Germinal center (tissue), 1 donor: ENCODE measurements around the gene SEPTIN5.
"Not testable (repeated sequence)": the region's sequence is repeated elsewhere in the genome, so short reads cannot be mapped to it uniquely, and the experiment has no call there.

Source experiments
- DNase-seq: peaks from one replicate; pipeline ENCODE4 v3.0.0; 2012; ENCODE audit warnings: mixed read lengths, low spot score

The SEPTIN5 gene

DNA sequence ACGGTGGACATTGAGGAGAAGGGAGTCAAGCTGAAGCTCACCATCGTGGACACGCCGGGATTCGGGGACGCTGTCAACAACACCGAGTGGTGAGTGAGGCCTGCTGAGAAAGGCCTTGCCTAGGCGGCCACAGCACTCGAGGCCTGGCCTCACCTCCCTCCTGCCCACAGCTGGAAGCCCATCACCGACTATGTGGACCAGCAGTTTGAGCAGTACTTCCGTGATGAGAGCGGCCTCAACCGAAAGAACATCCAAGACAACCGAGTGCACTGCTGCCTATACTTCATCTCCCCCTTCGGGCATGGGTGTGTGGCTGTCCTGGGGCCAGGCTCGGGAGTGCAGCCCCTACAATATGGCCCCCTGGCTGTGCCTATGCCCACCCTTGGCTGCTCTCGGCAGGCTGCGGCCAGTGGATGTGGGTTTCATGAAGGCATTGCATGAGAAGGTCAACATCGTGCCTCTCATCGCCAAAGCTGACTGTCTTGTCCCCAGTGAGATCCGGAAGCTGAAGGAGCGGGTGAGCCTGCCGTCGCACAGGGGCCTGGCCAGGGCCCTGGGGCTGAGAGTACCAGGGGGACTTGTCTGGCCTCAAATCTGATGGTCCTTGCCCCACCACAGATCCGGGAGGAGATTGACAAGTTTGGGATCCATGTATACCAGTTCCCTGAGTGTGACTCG, 6.0 kb downstream of the SEPTIN5 start:
- DNase-seq: no peak

DNA sequence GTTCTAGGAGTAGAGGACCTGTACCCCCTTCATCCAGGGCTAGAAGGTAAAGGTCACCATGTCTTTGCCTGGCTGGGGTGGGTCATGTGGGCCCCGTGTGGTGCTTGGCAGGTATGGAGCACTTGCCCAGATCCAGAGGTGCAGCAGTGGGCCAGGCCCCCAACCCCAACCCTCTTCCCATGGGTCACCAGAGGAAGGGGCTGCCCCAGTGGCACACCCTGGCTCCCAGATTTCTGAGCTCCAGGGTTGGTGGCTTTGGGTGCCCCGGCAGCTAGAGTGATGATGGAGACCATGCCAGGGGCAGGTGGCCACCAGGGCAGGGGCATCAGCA, 6.7 kb downstream of the SEPTIN5 start:
- DNase-seq: no peak

DNA sequence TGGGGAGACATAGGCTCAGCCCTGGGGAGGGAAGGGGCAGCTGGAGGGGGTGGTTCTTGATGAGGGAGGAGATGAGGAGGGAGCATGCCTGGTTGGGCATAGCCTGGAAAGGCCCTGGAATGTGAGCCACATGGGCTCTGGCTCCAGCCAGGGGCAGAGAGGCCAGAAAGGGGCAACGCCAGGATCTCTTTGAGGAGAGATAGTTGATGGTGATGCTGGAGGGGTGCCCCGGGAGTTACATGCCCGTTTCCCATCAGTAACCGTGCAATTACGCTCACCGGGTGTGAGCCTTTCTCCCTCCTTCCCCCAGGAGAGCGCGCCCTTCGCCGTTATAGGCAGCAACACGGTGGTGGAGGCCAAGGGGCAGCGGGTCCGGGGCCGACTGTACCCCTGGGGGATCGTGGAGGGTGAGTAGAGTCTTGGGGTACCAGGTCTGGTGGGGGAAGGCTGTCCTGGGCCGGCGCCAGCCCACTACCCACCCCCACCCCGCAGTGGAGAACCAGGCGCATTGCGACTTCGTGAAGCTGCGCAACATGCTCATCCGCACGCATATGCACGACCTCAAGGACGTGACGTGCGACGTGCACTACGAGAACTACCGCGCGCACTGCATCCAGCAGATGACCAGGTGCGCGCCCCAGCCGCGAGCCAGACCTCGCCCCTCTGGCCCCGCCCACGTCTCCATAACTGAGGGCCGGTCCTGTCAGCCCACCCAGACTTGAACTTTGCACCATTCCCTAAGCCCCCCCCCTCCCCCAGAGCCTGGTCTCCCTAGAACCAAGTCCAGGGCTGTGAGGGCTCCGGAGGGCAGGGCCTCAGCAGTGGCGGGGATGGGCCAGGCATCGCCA, 7.3 kb downstream of the SEPTIN5 start:
- no peak for DNase-seq

DNA sequence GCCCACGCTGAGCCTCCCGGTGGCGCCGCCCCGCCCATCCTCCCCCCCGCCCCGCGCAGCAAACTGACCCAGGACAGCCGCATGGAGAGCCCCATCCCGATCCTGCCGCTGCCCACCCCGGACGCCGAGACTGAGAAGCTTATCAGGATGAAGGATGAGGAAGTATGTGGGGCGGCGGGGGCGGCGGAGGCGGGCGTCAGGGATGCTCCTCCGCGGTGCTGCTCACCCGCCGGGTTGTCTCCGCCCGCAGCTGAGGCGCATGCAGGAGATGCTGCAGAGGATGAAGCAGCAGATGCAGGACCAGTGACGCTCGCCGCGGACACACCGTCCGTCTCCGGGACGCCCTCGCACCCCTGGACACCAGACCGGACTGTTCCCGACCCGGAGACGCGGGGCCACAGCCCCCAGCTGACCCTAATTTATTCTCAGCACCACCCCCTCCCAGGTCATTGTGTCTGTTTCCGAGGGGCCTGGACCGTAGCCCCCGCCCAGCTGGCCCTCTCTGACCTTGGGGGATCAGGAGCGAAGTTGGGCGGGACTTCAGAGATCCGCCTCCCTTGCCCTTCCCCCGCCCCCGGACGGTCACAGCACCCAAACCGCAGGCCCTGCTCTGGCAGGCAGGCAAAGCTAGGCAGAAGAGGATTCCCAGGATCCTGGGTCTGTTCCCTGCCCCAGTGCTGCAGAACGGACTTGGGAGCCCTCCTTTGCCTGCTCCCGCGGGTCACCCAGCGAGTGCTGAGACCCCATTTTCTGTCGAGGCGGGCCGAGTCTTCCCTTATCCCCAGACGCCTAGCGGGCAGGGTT, 8.1 kb downstream of the SEPTIN5 start:
- DNase-seq: no peak

DNA sequence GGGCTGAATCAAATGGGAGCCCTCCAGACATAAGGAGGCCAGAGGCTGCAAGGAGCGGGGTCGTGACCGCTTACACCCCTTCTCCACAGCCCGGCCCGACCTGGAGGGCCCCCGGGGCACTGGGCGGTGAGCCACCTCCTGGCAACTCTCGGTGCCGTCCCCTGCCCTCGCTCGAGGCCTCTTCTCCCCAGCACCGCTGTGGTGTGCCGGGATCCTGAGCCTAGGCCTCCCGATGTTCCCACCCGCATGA, 8.6 kb downstream of the SEPTIN5 start:
- DNase-seq: no peak

DNA sequence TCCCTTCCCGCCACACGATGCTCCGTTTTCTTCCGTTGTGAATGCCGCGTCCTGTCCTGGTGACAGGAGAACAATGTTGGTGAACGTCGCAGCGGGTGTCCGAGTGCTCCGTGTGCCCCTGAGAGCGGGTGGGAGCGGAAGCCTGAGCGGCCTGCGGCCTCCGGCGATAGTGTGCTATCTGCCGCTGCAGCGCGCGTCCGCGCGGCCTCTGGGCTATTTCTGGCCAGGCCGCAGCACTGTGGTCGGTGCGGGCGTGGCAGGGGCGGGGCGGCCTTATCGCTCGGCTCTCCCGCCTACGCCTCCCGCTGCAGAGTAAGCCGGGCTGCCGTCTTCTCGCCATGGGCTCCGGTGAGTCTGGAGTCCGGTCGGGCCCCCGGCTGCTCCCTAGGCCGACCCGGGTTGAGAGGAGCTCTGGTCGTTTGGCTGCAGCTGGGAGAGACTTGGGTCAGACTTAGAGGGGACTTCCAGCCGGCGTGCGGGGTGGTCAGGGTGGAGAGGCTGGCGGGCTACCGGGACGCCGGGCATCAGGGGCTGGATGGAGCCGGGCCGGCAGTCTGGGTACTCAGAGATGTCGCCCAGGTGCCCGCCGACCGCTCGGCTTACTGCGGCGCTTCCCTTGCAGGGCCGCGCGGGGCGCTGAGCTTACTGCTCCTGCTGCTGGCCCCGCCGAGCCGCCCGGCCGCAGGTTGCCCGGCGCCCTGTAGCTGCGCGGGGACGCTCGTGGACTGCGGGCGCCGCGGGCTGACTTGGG, 9.1 kb downstream of the SEPTIN5 start, which contains the start of gene GP1BB:
Gene GP1BB, plus strand, starts transcription at position 308 of the 751 bp plus-strand sequence. Its CDS starts 31 bp downstream, at position 339.
- no peak for DNase-seq

DNA sequence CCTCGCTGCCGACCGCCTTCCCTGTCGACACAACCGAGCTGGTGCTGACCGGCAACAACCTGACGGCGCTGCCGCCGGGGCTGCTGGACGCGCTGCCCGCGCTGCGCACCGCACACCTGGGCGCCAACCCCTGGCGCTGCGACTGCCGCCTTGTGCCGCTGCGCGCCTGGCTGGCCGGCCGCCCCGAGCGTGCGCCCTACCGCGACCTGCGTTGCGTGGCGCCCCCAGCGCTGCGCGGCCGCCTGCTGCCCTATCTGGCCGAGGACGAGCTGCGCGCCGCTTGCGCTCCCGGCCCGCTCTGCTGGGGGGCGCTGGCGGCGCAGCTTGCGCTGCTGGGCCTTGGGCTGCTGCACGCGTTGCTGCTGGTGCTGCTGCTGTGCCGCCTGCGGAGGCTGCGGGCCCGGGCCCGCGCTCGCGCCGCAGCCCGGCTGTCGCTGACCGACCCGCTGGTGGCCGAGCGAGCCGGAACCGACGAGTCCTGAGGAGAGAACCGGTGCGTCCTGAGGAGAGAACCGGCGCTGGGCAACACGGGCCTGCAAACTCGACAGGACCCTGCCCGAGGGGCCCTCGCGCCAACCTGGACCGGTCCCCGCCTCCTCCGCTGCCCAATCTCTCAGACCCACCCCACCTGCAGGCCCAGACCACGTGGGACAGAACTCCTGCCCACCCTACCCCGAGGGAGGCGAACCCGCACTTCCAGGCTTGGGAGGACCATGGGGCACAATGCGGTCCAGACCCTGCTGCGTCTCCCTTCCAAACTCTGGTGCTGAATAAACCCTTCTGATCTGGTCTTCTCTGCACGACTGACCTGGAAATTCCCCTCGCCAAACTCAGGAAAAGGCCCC, 9.9 kb downstream of the SEPTIN5 start:
- DNase-seq: no peak

DNA sequence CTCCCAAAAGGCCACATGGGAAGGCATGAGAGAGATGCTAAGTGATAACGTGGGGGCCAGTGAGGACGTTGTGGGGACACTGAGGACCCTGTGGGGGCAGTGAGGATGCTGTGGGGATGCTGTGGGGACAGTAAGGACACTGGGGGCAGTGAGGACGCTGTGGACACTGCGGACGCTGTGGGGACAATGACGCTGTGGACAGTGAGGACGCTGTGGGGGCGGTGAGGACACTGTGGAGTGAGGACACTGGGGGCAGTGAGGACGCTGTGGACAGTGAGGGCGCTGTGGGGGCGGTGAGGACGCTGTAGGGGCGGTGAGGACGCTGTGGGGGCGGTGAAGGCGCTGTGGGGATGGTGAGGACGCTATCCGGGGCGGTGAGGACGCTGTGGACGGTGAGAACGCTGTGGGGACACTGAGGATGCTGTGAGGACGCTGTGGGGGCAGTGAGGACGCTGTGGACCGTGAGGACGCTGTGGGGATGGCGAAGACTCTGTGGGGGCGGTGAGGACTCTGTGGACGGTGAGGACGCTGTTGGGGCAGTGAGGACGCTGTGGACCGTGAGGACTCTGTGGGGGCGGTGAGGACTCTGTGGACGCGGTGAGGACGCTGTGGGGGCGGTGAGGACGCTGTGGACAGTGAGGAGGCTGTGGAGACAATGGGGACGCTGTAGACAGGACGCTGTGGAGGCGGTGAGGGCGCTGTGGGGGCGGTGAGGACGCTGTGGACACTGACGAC, 10.8 kb downstream of the SEPTIN5 start:
- no peak for DNase-seq

DNA sequence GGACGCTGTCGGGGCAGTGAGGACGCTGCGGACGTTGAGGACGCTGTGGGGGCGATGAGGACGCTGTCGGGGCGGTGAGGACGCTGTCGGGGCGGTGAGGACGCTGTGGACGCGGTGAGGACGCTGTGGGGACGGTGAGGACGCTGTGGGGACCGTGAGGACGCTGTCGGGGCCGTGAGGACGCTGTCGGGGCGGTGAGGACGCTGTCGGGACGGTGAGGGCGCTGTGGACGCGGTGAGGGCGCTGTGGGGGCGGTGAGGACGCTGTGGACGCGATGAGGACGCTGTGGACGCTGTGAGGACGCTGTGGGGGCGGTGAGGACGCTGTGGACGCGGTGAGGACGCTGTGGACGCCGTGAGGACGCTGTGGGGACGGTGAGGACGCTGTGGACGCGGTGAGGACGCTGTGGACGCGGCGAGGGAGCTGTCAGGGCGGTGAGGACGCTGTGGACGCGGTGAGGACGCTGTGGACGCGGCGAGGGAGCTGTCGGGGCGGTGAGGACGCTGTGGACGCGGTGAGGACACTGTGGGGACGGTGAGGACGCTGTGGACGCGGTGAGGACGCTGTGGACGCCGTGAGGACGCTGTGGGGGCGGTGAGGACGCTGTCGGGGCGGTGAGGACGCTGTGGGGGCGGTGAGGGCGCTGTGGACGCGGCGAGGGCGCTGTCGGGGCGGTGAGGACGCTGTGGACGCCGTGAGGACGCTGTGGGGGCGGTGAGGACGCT, 11.9 kb downstream of the SEPTIN5 start:
- not testable (repeated sequence) for DNase-seq

DNA sequence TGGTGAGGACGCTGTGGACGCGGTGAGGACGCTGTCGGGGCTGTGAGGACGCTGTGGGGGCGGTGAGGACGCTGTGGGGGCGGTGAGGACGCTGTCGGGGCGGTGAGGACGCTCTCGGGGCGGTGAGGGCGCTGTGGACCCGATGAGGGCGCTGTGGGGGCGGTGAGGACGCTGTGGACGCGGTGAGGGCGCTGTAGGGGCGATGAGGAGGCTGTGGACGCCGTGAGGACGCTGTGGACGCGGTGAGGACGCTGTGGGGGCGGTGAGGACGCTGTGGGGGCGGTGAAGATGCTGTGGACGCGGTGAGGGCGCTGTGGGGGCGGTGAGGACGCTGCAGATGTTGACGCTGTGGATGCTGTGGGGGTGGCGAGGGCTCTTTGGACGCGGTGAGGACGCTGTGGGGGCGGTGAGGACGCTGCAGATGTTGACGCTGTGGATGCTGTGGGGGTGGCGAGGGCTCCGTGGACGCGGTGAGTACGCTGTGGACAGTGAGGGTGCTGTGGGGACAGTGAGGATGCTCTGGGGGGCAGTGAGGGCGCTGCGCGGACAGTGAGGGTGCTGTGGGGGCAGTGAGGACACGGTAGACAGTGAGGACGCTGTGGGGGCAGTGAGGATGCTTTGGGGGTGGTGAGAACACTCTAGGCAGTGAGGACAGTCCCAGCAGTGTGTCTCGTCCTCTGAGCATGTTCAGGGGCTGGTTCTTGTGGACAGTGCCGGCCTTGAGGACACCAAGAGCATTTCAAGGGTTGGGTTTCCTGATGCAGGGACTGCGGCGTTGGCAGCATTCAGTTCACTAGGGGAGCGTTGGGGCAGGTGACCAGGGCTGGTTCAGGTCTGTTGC, 13.2 kb downstream of the SEPTIN5 start:
- DNase-seq: no peak

DNA sequence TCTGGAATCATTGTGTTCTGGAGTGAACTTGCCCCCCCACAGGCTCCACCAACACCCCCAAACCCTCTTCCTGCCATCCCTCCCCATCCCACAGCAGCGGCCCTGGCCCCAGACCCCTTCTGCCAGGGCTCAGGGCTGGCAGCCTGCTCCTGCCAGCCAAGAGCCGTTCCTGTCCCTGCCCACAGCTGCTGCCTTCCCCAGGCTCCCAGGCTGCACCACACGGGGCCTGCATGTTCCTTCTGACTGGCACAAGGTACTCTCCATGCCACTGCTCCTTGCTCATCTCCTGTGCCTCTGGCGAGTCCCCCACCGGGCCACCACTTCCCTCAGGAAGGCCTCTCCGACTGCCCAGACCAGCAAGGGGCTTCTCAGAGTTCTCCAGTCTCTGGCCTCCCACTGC, 14.0 kb downstream of the SEPTIN5 start:
- DNase-seq: no peak

DNA sequence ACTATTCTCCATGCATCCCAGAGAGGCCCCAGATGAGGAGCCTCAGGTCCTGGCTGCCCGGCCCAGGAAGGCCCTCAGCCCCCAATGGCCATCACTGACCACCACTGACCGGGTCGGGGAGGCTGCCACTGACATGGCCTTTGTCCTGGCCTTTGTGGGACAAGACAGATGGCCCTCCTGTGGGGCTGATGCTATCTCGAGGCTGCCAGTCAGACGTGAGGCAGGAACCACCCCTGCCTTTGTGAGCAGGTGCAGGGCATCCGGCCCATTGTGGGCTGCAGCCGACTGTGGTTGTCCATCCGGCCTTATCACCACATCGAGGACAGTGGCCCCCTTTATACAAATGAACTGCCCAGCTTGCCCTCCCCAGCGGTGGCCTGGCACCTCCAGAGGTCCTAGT, 14.5 kb downstream of the SEPTIN5 start:
- DNase-seq: no peak

DNA sequence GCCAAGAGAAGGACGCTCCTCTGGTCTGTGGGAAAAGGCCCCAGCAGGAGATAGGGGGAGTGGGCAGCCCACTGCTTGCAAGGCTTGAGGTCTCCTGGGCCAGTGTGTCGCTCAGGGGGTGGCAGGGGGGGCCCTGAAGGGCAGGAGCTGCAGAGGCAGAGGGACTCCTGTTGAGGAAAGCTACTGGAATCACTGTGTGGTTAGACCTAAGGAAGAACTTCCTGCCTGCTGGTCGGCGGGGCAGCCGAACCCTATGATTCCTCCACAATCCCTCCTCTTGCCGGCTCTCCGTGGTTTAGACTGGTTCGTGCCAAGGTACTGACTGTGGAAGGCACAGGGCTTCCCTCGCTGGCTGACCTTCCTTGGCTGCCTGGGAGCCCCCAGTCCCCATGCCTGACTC, 15.2 kb downstream of the SEPTIN5 start:
- no peak for DNase-seq

DNA sequence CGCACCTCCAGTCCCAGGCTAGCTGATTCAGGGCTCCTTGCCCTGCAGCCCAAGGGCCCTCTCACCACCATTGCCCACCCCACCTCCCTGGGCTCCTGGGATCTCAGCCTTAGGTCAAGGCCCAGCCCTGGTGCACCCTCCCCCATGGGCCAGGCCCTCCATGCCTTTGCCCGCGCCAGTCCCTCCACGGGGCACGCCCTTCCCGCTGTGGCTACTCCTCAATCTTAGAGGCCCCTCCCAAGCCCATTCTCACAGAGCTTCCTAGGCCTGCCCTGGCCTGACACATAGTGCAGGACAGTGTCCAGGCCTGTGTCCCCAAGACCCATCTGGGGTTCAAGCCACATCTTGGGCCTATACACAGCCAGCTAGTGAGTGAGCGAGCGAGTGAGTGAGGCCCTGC, 15.9 kb downstream of the SEPTIN5 start:
- no peak for DNase-seq

DNA sequence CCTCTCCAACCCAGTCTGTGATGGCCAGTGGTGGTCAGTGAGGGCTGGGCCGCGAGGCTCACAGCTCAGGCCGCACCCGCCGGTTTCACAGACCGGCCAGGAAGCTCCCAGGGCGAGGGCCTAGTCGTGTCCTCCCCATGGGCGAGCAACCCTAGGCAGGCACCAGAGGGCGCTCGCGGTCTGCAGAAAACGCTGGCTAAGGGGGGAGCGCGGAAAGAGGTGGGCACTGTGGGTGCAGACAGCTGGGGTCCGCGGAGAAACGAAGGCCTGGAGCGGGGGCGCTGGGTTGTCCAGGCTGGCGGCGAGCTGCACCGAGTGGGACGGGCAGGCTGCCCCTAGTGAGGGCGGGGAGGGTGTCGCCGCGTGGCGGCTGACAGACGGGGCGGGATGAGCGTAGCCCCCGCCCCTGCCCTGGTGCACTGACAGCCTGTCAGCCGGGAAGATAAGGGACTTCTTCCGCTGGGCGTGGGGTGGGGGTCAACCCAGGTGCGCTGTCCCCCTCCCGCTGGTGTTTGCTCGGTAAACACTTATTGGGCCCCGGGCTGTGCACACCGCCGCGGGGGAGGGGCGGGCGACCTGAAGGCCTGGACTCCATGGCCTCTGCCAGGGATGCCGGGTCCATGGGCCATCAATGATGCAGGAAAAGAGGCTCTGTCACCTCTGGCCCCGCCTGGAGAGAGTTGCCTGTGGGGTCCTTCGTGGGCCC, 16.5 kb downstream of the SEPTIN5 start:
- peak; percentile 84 for DNase-seq

DNA sequence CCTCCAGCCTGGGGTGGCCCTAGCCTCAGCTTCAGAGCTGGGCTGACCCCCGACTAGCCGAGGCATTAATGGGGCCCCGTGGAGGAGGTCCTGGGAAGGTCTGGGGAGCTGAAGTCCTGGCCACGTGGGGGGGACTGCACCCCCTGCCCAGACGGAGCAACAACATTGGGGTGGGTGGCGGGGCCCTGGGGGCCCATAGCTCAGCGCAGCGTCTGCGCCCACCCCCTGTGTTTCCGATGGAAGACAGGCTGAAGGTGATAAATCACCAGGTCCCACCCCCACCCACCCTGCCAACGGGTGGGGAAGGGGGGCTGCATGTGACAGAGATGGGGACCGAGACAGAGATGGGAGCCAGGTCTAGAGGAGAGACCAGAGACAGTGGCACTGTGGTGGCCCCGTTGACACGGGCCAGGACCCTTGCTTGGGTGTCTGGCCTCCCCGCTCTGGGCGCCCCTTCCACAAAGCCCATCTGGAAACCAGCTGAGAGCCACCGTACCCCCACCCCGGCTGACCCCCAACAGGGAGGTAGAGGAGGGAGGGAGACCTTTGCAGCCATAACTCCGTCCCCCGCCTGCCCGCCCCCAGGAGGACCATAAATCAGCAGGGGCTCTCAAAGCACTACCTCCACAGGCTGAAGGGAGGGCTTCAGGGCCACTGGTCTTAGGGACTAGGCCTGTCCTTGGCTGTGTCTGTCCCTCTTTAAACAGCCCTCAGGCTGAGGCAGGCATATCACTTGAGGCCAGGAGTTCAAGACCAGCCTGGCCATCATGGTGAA, 17.2 kb downstream of the SEPTIN5 start:
- DNase-seq: no peak

DNA sequence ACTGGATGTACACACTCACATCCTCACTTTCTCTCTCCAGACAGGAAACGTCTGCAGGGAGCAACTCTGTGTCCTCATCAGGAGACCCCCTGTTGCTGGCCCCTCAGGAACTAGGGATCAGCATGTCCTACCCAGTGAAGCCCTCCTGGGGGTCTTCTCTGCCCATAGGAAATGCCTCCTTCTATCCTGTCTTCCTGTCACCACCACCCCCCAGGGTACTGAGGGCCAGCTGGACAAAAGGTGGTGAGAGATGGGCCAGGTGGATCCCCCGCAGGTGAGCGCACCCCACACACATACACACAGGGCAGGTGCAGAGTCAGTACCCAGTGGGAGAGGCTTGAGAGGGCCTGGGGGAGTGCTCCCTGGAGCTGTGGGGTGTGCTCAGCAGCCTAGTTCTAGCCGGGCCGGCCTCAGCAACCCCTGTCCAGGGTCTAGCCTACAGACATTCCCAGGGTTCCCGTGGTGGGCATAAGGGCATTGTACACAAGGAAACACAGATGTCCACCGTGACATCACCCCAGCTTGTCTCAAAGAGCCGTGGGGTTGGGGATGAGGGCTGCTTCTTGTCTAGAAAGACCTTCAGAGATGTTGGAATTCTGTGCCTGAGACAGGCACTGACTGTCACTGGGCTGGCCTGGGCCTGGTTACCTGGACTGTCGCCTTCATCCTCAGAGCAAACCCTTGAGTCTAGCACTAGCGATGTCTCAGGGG, 18.3 kb downstream of the SEPTIN5 start:
- no peak for DNase-seq
